HG03521 (cell line): ENCODE results near the gene TMEM178B.
"Not testable (repeated sequence)": the region's sequence is repeated elsewhere in the genome, so short reads cannot be mapped to it uniquely, and the experiment has no call there.

Experiments used
- ATAC-seq: cut with Tn5 transposase; IDR thresholded peaks from one replicate; pipeline ENCODE4 v1.9.1; 2021; ENCODE audit warnings: mild to moderate bottlenecking, moderate library complexity; ENCODE audit not compliant: unreplicated experiment

Gene TMEM178B

GRCh38 chr7:141295367-141295895, 221.6 kb downstream of the TMEM178B start:
- ATAC-seq = no peak

- no peak for ATAC-seq
These were observed 227.0 kb downstream of the TMEM178B start for GRCh38 chr7:141300816-141301215.

GRCh38 chr7:141301544-141301943, 227.7 kb downstream of the TMEM178B start:
- ATAC-seq = no peak

GRCh38 chr7:141302617-141303016, 228.8 kb downstream of the TMEM178B start:
- no peak for ATAC-seq

GRCh38 chr7:141304291-141304690, 230.4 kb downstream of the TMEM178B start:
- ATAC-seq = no peak

- no peak for ATAC-seq
These were observed 232.2 kb downstream of the TMEM178B start for GRCh38 chr7:141306081-141306480.

GRCh38 chr7:141312395-141312794, 238.5 kb downstream of the TMEM178B start:
- no peak for ATAC-seq

GRCh38 chr7:141312828-141313521, 239.1 kb downstream of the TMEM178B start:
- no peak for ATAC-seq

- no peak for ATAC-seq
These were observed 240.0 kb downstream of the TMEM178B start for GRCh38 chr7:141313896-141314295.

GRCh38 chr7:141317033-141317585, 243.2 kb downstream of the TMEM178B start:
- ATAC-seq = no peak

GRCh38 chr7:141320287-141320686, 246.4 kb downstream of the TMEM178B start:
- ATAC-seq = no peak

- ATAC-seq = no peak
These were observed 248.5 kb downstream of the TMEM178B start for GRCh38 chr7:141322383-141322782.

GRCh38 chr7:141323826-141324225, 250.0 kb downstream of the TMEM178B start:
- no peak for ATAC-seq

GRCh38 chr7:141324870-141325269, 251.0 kb downstream of the TMEM178B start:
- no peak for ATAC-seq

- ATAC-seq = no peak
These were observed 251.4 kb downstream of the TMEM178B start for GRCh38 chr7:141325275-141325674.

- no peak for ATAC-seq
These were observed 254.4 kb downstream of the TMEM178B start for GRCh38 chr7:141328290-141328689.

- ATAC-seq = not testable (repeated sequence)
These were observed 256.4 kb downstream of the TMEM178B start for GRCh38 chr7:141330285-141330684.

- ATAC-seq = no peak
These were observed 259.6 kb downstream of the TMEM178B start for GRCh38 chr7:141333459-141333858.

GRCh38 chr7:141335164-141335563, 261.3 kb downstream of the TMEM178B start:
- ATAC-seq = no peak

- no peak for ATAC-seq
These were observed 265.7 kb downstream of the TMEM178B start for GRCh38 chr7:141339603-141340002.

GRCh38 chr7:141340991-141341390, 267.1 kb downstream of the TMEM178B start:
- ATAC-seq = no peak

GRCh38 chr7:141342621-141343408, 269.0 kb downstream of the TMEM178B start:
- ATAC-seq = no peak
